ENCODE measurements around the gene GGCT. TPM values are rescaled to one million over a fixed set of nuclear protein-coding genes. Genes with fewer than 3 reads are reported as not detected.
"Not testable (repeated sequence)": the region's sequence is repeated elsewhere in the genome, so short reads cannot be mapped to it uniquely, and the experiment has no call there.

GGCT gene
- total RNA-seq, 4 donors from 2014 or later: 24.1 to 47.0 (median 30.1) TPM

GRCh38 chr7:30493228-30493627 lies 11.4 kb downstream of the GGCT start:
- no peaks in the 10 kb centered on the region for H3K4me1 ChIP-seq
- no peak overlapping the region for H3K4me3 ChIP-seq (replicated peaks in 1 of 3)
- TF ChIP-seq CTCF (IDR thresholded peaks at IDR 0.05): no peak
- no peak for TF ChIP-seq POLR2A (IDR thresholded peaks at IDR 0.05)
- intact Hi-C loops (cut with DNase I): no loop called here
- H3K27me3 ChIP-seq: no peaks in the 10 kb centered on the region
- DNase-seq: no peak
- no peak overlapping the region for H3K27ac ChIP-seq
- no peaks in the 10 kb centered on the region for H3K9me3 ChIP-seq
- H3K36me3 ChIP-seq: no peaks in the 10 kb centered on the region

- Histone ChIP-seq H3K27ac (no peak overlapping the region), H3K4me1 (no peaks in the 10 kb centered on the region), H3K27me3 (no peaks in the 10 kb centered on the region), H3K36me3 (no peaks in the 10 kb centered on the region), H3K4me3 (replicated peaks in 1 of 3) (no peak overlapping the region), H3K9me3 (no peaks in the 10 kb centered on the region)
- intact Hi-C loops (cut with DNase I): no loop called here
- TF ChIP-seq POLR2A (IDR thresholded peaks at IDR 0.05) (no peak), CTCF (IDR thresholded peaks at IDR 0.05) (no peak)
- no peak for DNase-seq
Observed at GRCh38 chr7:30491417-30491816, 13.2 kb downstream of the GGCT start.

GRCh38 chr7:30487371-30487770 lies 17.3 kb downstream of the GGCT start:
- H3K4me1 ChIP-seq: no peaks in the 10 kb centered on the region
- 89 to 92% methylated on average over 1 of the region's 1 CpG for WGBS, 2 donors
- H3K36me3 ChIP-seq: no peaks in the 10 kb centered on the region
- H3K27me3 ChIP-seq: no peaks in the 10 kb centered on the region
- H3K27ac ChIP-seq: no peak overlapping the region
- H3K9me3 ChIP-seq: no peaks in the 10 kb centered on the region
- intact Hi-C loops (cut with DNase I): no loop called here
- TF ChIP-seq CTCF (IDR thresholded peaks at IDR 0.05): no peak
- no peak for DNase-seq
- H3K4me3 ChIP-seq (replicated peaks in 1 of 3): no peak overlapping the region

- 98 to 100% methylated on average over 1 of the region's 1 CpG for WGBS, 2 donors
- intact Hi-C loops (cut with DNase I): no loop called here
- TF ChIP-seq POLR2A (IDR thresholded peaks at IDR 0.05) (no peak), CTCF (IDR thresholded peaks at IDR 0.05) (no peak)
- DNase-seq: no peak
- H3K27ac ChIP-seq: no peak overlapping the region
- no peaks in the 10 kb centered on the region for H3K36me3 ChIP-seq
- no peak overlapping the region for H3K4me3 ChIP-seq (replicated peaks in 1 of 3)
- H3K4me1 ChIP-seq: no peaks in the 10 kb centered on the region
- H3K9me3 ChIP-seq: no peaks in the 10 kb centered on the region
- no peaks in the 10 kb centered on the region for H3K27me3 ChIP-seq
Observed at GRCh38 chr7:30485667-30486066, 19.0 kb downstream of the GGCT start.

GRCh38 chr7:30481416-30481815 lies 23.2 kb downstream of the GGCT start:
- H3K4me3 ChIP-seq (replicated peaks in 1 of 3); H3K27me3 ChIP-seq; H3K27ac ChIP-seq; H3K9me3 ChIP-seq; H3K36me3 ChIP-seq; DNase-seq; intact Hi-C loops (cut with DNase I): not testable (repeated sequence)
- H3K4me1 ChIP-seq: peaks cover 21 to 26% of the 10 kb centered on the region in 2 donors
- 92 to 96% methylated on average over 8 to 9 of the region's 9 CpGs for WGBS, 2 donors
